KMS-11 (cell line): Measurements from ENCODE around the gene TBC1D30.
A peak's percentile ranks its signal among the peaks of the same experiment; 100 is the strongest.

Experiments
- H2AFZ ChIP-seq: fragments of 200-600 bp; sonication (generic); 2 replicates; pipeline ENCODE4 v1.6.1; 2016; ENCODE audit warnings: antibody characterized with exemption, mixed run types, low read depth
- H3K27ac ChIP-seq: fragments of 200-600 bp; sonication (generic); 2 replicates; pipeline ENCODE4 v1.6.1; 2016; ENCODE audit warnings: mild to moderate bottlenecking, mixed run types
- H3K27me3 ChIP-seq: fragments of 200-600 bp; sonication (generic); 2 replicates; pipeline ENCODE4 v1.6.1; 2017; ENCODE audit warnings: mild to moderate bottlenecking, low read depth, mixed run types, moderate library complexity; ENCODE audit not compliant: insufficient read depth
- H3K36me3 ChIP-seq: fragments of 200-600 bp; sonication (generic); 2 replicates; pipeline ENCODE4 v1.6.1; 2017; ENCODE audit warnings: mild to moderate bottlenecking, mixed run types; ENCODE audit not compliant: insufficient read depth
- H3K4me1 ChIP-seq: fragments of 200-600 bp; sonication (generic); 2 replicates; pipeline ENCODE4 v1.6.1; 2016; ENCODE audit warnings: mild to moderate bottlenecking, low read depth, mixed run types; ENCODE audit not compliant: poor library complexity, severe bottlenecking
- H3K4me2 ChIP-seq: fragments of 200-600 bp; sonication (generic); 2 replicates; pipeline ENCODE4 v1.7.0; 2016; ENCODE audit warnings: mild to moderate bottlenecking, mixed run types
- H3K4me3 ChIP-seq: fragments of 200-600 bp; sonication (generic); IDR thresholded peaks from 2 replicates; pipeline ENCODE4 v1.6.1; 2017; ENCODE audit warnings: low read depth, low read length, mixed read lengths; ENCODE audit not compliant: insufficient read depth
- H3K79me2 ChIP-seq: fragments of 200-600 bp; sonication (generic); 2 replicates; pipeline ENCODE4 v1.6.1; 2016; ENCODE audit warnings: low read depth, mixed run types; ENCODE audit not compliant: insufficient read depth
- H3K9ac ChIP-seq: fragments of 200-600 bp; sonication (generic); 2 replicates; pipeline ENCODE4 v1.6.1; 2016; ENCODE audit warnings: mild to moderate bottlenecking, mixed run types
- H4K20me1 ChIP-seq: fragments of 200-600 bp; sonication (generic); 2 replicates; pipeline ENCODE4 v1.6.1; 2016; ENCODE audit warnings: mild to moderate bottlenecking, mixed run types; ENCODE audit not compliant: insufficient read depth
- CTCF ChIP-seq: fragments of 200-600 bp; sonication (generic); conservative IDR thresholded peaks from 2 replicates; pipeline ENCODE4 v1.6.1; 2017; ENCODE audit warnings: low read depth, mild to moderate bottlenecking, antibody characterized with exemption, low read length, moderate library complexity, mixed read lengths

TBC1D30 gene

GRCh38 chr12:64780531-64781279, 43.7 kb upstream of the TBC1D30 start:
- no peaks in the 10 kb centered on the region; the same call in 1 of the 2 replicates for H3K79me2 ChIP-seq
- peak overlapping the region; percentile 59 for H3K9ac ChIP-seq
- no peaks in the 10 kb centered on the region for H4K20me1 ChIP-seq
- peaks cover 9% of the 10 kb centered on the region; the same call in 1 of the 2 replicates for H3K27me3 ChIP-seq
- TF ChIP-seq CTCF: no peak
- peak overlapping the region; percentile 85 for H2AFZ ChIP-seq
- H3K36me3 ChIP-seq: no peaks in the 10 kb centered on the region
- no peak overlapping the region for H3K27ac ChIP-seq
- peaks cover 7% of the 10 kb centered on the region for H3K4me1 ChIP-seq
- H3K4me3 ChIP-seq: no peak overlapping the region
- peak overlapping the region; percentile 32 for H3K4me2 ChIP-seq

GRCh38 chr12:64781280-64782190, 42.9 kb upstream of the TBC1D30 start:
- Histone ChIP-seq H3K4me3 (no peak overlapping the region), H3K36me3 (no peaks in the 10 kb centered on the region), H3K9ac (peak overlapping the region; percentile 59; the same call in 1 of the 2 replicates), H3K27ac (no peak overlapping the region), H3K79me2 (no peaks in the 10 kb centered on the region; the same call in 1 of the 2 replicates), H3K4me2 (peak overlapping the region; percentile 32), H2AFZ (peak overlapping the region; percentile 85), H3K4me1 (peaks cover 7% of the 10 kb centered on the region), H3K27me3 (peaks cover 9% of the 10 kb centered on the region; the same call in 1 of the 2 replicates), H4K20me1 (no peaks in the 10 kb centered on the region)
- TF ChIP-seq CTCF: 0 out of 2 replicates have a peak, but pooled peaks have one; percentile 21

- no peak for TF ChIP-seq CTCF
- Histone ChIP-seq H3K27me3 (peaks cover 9% of the 10 kb centered on the region; the same call in 1 of the 2 replicates), H3K4me3 (no peak overlapping the region)
Measured at GRCh38 chr12:64782191-64782876, 42.1 kb upstream of the TBC1D30 start.

GRCh38 chr12:64785838-64786237, 38.6 kb upstream of the TBC1D30 start:
- no peak overlapping the region for H2AFZ ChIP-seq
- H3K4me3 ChIP-seq: no peak overlapping the region
- H3K36me3 ChIP-seq: no peaks in the 10 kb centered on the region
- peaks cover 7% of the 10 kb centered on the region for H3K4me1 ChIP-seq
- no peak overlapping the region for H3K9ac ChIP-seq
- H3K27ac ChIP-seq: no peak overlapping the region
- no peaks in the 10 kb centered on the region; the same call in 1 of the 2 replicates for H3K79me2 ChIP-seq
- no peak for TF ChIP-seq CTCF
- H4K20me1 ChIP-seq: no peaks in the 10 kb centered on the region
- peaks cover 9% of the 10 kb centered on the region; the same call in 1 of the 2 replicates for H3K27me3 ChIP-seq
- H3K4me2 ChIP-seq: no peak overlapping the region

More at GRCh38 chr12:64782191-64782876, 42.1 kb upstream of the TBC1D30 start:
- H2AFZ ChIP-seq: no peak overlapping the region
- H3K4me2 ChIP-seq: peak overlapping the region; percentile 32; the same call in 1 of the 2 replicates
- H3K4me1 ChIP-seq: peaks cover 7% of the 10 kb centered on the region
- no peaks in the 10 kb centered on the region for H3K36me3 ChIP-seq
- H3K27ac ChIP-seq: no peak overlapping the region
- H3K79me2 ChIP-seq: no peaks in the 10 kb centered on the region; the same call in 1 of the 2 replicates
- H3K9ac ChIP-seq: no peak overlapping the region
- H4K20me1 ChIP-seq: no peaks in the 10 kb centered on the region
